Mesothelial cell of epicardium (in vitro differentiated cells): Measurements from ENCODE around the gene SNAPC3. TPM values are rescaled to one million over a fixed set of nuclear protein-coding genes. Genes with fewer than 3 reads are reported as not detected.

ENCODE experiments used
- DNase-seq, 2 experiments: peaks; one replicate each; pipeline ENCODE4 v3.0.0; 2021; ENCODE audit warnings: low spot score in 2 of 2; ENCODE audit not compliant: unreplicated experiment in 2 of 2
- H3K27ac Mint-ChIP-seq: 2 replicates; pipeline ENCODE4 v1.8.0; 2021; ENCODE audit warnings: mixed read lengths
- H3K27me3 Mint-ChIP-seq: 2 replicates; pipeline ENCODE4 v1.8.0; 2021; ENCODE audit warnings: low read depth, mixed read lengths
- H3K36me3 Mint-ChIP-seq: 2 replicates; pipeline ENCODE4 v1.8.0; 2021; ENCODE audit warnings: mixed read lengths
- H3K4me1 Mint-ChIP-seq: 2 replicates; pipeline ENCODE4 v1.8.0; 2021; ENCODE audit warnings: mixed read lengths
- H3K4me3 Mint-ChIP-seq: 2 replicates; pipeline ENCODE4 v1.8.0; 2021; ENCODE audit warnings: mild to moderate bottlenecking, moderate library complexity, mixed read lengths
- H3K9me3 Mint-ChIP-seq: 2 replicates; pipeline ENCODE4 v1.8.0; 2021; ENCODE audit warnings: mixed read lengths
- total RNA-seq: library from RNA; stranded (reverse); gene quantifications from 3 replicates; pipeline ENCODE4 v1.2.1, GENCODE V29; 2021
- TF ChIP-seq, protein P1 (sequence below): fragments of 200-600 bp; sonication (generic); IDR thresholded peaks from one replicate; pipeline ENCODE4 v1.5.0; 2021; ENCODE audit warnings: antibody characterized with exemption; ENCODE audit not compliant: unreplicated experiment

SNAPC3 gene
- total RNA-seq, 1 donor from 2014 or later, result 43.5 TPM

GRCh38 chr9:15400281-15400941 is 22.3 kb upstream of the SNAPC3 start:
- peaks cover 4% of the 10 kb centered on the region for H3K36me3 Mint-ChIP-seq
- no peak for DNase-seq
- H3K27me3 Mint-ChIP-seq, result no peaks in the 10 kb centered on the region
- TF ChIP-seq, protein P1, sequence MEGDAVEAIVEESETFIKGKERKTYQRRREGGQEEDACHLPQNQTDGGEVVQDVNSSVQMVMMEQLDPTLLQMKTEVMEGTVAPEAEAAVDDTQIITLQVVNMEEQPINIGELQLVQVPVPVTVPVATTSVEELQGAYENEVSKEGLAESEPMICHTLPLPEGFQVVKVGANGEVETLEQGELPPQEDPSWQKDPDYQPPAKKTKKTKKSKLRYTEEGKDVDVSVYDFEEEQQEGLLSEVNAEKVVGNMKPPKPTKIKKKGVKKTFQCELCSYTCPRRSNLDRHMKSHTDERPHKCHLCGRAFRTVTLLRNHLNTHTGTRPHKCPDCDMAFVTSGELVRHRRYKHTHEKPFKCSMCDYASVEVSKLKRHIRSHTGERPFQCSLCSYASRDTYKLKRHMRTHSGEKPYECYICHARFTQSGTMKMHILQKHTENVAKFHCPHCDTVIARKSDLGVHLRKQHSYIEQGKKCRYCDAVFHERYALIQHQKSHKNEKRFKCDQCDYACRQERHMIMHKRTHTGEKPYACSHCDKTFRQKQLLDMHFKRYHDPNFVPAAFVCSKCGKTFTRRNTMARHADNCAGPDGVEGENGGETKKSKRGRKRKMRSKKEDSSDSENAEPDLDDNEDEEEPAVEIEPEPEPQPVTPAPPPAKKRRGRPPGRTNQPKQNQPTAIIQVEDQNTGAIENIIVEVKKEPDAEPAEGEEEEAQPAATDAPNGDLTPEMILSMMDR, result no peak
- no peaks in the 10 kb centered on the region for H3K4me1 Mint-ChIP-seq
- peaks cover 18% of the 10 kb centered on the region for H3K9me3 Mint-ChIP-seq
- peak overlapping the region; percentile 8 for H3K27ac Mint-ChIP-seq
- no peak overlapping the region for H3K4me3 Mint-ChIP-seq

GRCh38 chr9:15401266-15401665 is 21.4 kb upstream of the SNAPC3 start:
- Mint-ChIP-seq H3K4me3 (no peak overlapping the region), H3K9me3 (peaks cover 20% of the 10 kb centered on the region), H3K27ac (no peak overlapping the region), H3K4me1 (no peaks in the 10 kb centered on the region), H3K27me3 (no peaks in the 10 kb centered on the region), H3K36me3 (peaks cover 6% of the 10 kb centered on the region)
- TF ChIP-seq, protein P1, result no peak
- DNase-seq, result no peak

DNA sequence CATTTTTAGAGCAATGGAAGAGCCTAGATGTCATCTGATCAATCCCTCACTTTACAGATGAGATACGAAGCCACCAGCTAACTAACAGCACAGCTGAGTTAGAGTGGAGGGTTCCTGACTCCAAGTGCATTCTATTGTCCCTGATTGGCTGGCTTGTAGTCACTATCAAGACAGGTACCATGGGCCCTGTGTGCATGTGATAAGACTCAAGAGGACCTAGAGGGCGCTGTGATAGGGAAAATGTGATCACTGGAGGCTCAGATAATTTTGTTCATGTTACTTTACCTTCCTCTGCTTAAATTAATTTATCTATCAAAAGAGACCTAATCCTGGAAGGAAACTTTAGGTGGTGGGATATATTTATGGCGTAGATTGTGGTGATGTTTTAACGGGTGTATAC is 19.5 kb upstream of the SNAPC3 start:
- TF ChIP-seq, protein P1, result no peak
- Mint-ChIP-seq H3K36me3 (peaks cover 6% of the 10 kb centered on the region), H3K9me3 (peaks cover 20% of the 10 kb centered on the region), H3K27me3 (no peaks in the 10 kb centered on the region), H3K4me1 (no peaks in the 10 kb centered on the region), H3K4me3 (no peak overlapping the region), H3K27ac (no peak overlapping the region)
- no peak for DNase-seq

DNA sequence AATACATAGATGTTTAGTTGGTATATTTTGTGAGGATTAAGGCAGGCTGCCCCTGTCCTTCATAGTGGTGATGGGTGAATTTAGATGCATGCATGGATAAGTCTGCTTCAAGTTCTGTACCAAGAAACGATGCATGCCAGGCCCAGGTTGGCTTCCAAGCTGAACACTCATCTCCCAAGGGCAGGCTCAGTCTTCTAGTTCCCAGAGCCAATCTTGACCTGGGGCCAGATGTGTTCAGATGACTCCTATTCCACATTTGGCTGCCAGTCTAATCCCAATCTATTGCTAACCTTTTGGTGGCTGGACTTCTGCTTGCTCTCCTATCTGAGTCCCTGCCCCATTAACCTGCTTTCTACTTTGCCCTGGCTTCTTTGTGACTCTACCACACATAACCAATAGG is 18.5 kb upstream of the SNAPC3 start:
- no peak overlapping the region for H3K27ac Mint-ChIP-seq
- DNase-seq, result no peak
- H3K36me3 Mint-ChIP-seq, result peaks cover 6% of the 10 kb centered on the region
- no peaks in the 10 kb centered on the region for H3K4me1 Mint-ChIP-seq
- H3K4me3 Mint-ChIP-seq, result no peak overlapping the region
- TF ChIP-seq, protein P1, result no peak
- no peaks in the 10 kb centered on the region for H3K27me3 Mint-ChIP-seq
- H3K9me3 Mint-ChIP-seq, result peaks cover 19% of the 10 kb centered on the region

DNA sequence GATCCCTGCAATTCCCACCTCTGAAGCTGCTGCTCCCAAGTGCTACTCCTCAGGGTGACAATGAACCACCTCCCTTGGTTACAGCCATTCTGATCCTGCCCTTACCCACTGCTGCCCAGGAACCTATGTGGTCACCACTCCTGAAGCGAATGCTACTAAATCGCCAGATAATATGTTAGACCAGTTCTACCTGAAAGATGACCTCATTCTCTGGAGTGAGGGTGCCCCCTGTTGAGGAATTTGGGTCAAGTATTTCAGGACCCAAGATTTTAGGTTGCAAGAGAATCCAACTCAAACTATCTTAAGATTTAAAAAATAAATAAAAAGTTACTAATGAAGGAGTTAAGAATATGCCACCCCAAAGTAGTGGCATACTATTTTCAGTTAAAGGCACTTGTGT is 5.8 kb upstream of the SNAPC3 start:
- Mint-ChIP-seq H3K9me3 (no peaks in the 10 kb centered on the region), H3K27ac (no peak overlapping the region), H3K27me3 (no peaks in the 10 kb centered on the region), H3K4me1 (peaks cover 6% of the 10 kb centered on the region), H3K4me3 (no peak overlapping the region), H3K36me3 (no peaks in the 10 kb centered on the region)
- TF ChIP-seq, protein P1, result no peak
- no peak for DNase-seq

DNA sequence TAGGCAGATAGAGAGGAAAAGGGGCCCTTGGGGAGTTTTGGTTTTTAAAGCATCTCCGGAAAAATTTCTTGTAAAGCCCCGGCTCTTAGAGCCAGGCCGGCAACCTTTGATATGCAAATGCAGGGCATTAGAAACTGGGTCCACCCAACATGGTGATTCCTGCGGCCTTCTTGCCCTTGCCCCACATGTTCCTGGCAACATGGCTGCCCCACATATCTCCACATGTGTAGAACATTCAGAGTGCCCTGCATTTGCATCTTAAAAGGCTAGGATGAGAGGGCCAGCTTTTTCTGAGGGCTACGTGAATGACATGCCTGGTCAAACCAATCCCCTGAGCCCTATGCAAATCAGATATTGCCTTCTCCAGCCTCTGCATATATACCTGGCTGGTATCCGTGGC is 5.0 kb upstream of the SNAPC3 start:
- H3K9me3 Mint-ChIP-seq, result no peaks in the 10 kb centered on the region
- TF ChIP-seq, protein P1, result no peak
- H3K4me3 Mint-ChIP-seq, result no peak overlapping the region
- no peaks in the 10 kb centered on the region for H3K36me3 Mint-ChIP-seq
- no peak overlapping the region for H3K27ac Mint-ChIP-seq
- H3K27me3 Mint-ChIP-seq, result no peaks in the 10 kb centered on the region
- peaks cover 11% of the 10 kb centered on the region for H3K4me1 Mint-ChIP-seq
- no peak for DNase-seq
